ENCODE results near the gene TMUB2.

The TMUB2 gene

DNA sequence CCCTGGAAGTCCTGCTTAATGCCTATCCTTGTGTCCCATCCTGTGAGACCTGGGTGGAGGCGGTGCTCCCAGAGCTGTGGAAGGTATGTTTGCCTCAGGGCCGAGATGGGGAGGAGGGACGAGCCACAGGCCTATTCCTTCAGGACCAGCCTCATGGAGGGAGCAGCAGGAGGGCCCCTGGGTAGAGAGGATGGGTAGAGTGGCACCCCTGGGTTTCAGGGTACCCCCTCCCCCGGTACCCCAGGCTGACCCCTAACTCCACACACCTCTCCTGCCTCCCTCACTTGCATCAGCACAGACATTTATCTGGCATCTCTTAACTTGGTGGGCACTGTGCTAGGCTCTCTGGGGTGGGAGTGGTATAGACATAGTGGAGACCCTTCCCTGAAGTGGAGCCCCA lies 9.1 kb upstream of the TMUB2 start:
- Histone ChIP-seq H3K36me3 (ENCODE audit: insufficient read depth, low read length) (peaks cover 48% of the 10 kb centered on the region), H3K4me1 (ENCODE audit: insufficient read depth, low read length, severe bottlenecking) (no peaks in the 10 kb centered on the region), H3F3A (ENCODE audit: insufficient read depth, low read length) (no peaks in the 10 kb centered on the region), H4K20me1 (ENCODE audit: insufficient read depth, low read length) (no peaks in the 10 kb centered on the region), H3K4me2 (ENCODE audit: low read length) (no peak overlapping the region), H3K79me2 (ENCODE audit: insufficient read depth, low read length) (no peaks in the 10 kb centered on the region; the same call in 1 of the 2 replicates), H3K9me2 (ENCODE audit: low read depth, low read length) (no peaks in the 10 kb centered on the region), H3K4me3 (ENCODE audit: low read depth, low read length, poor library complexity, severe bottlenecking) (no peak overlapping the region), H2AFZ (ENCODE audit: low read length) (no peak overlapping the region), H3K27ac (ENCODE audit: low read depth, low read length, poor library complexity, severe bottlenecking) (no peak overlapping the region), H3K9me3 (ENCODE audit: low read length) (no peaks in the 10 kb centered on the region), H3K9ac (ENCODE audit: low read length) (no peak overlapping the region), H3K27me3 (ENCODE audit: insufficient read depth, low read length) (no peaks in the 10 kb centered on the region)
- TF ChIP-seq EZH2 (IDR thresholded peaks at IDR 0.05; ENCODE audit: borderline replicate concordance, low read length), result no peak
- TF ChIP-seq, protein P1, sequence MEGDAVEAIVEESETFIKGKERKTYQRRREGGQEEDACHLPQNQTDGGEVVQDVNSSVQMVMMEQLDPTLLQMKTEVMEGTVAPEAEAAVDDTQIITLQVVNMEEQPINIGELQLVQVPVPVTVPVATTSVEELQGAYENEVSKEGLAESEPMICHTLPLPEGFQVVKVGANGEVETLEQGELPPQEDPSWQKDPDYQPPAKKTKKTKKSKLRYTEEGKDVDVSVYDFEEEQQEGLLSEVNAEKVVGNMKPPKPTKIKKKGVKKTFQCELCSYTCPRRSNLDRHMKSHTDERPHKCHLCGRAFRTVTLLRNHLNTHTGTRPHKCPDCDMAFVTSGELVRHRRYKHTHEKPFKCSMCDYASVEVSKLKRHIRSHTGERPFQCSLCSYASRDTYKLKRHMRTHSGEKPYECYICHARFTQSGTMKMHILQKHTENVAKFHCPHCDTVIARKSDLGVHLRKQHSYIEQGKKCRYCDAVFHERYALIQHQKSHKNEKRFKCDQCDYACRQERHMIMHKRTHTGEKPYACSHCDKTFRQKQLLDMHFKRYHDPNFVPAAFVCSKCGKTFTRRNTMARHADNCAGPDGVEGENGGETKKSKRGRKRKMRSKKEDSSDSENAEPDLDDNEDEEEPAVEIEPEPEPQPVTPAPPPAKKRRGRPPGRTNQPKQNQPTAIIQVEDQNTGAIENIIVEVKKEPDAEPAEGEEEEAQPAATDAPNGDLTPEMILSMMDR (IDR thresholded peaks at IDR 0.05; ENCODE audit: low read length), result no peak

DNA sequence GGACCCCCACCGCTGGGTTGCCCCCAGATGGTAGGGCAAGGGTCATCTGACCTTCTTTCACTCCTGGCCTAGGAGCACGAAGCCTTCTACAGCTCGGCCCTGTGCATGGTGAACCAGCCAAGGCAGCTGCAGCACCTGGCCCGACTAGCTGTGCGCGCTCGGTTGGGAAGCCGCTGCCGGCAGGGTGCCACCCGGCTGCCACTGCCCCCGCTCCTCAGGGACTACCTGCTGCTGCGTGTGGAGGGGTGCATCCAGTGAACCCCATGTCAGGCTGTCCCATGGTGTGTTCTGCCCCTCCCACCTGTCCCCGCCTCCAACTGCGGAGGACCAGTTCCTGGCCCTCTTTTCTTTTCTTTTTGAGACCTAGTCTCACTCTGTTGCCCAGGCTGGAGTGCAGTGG lies 8.6 kb upstream of the TMUB2 start:
- Histone ChIP-seq H4K20me1 (ENCODE audit: insufficient read depth, low read length) (no peaks in the 10 kb centered on the region), H3K9me2 (ENCODE audit: low read depth, low read length) (no peaks in the 10 kb centered on the region), H3F3A (ENCODE audit: insufficient read depth, low read length) (no peaks in the 10 kb centered on the region), H3K27me3 (ENCODE audit: insufficient read depth, low read length) (no peaks in the 10 kb centered on the region), H3K4me3 (ENCODE audit: low read depth, low read length, poor library complexity, severe bottlenecking) (no peak overlapping the region), H3K79me2 (ENCODE audit: insufficient read depth, low read length) (no peaks in the 10 kb centered on the region; the same call in 1 of the 2 replicates), H3K36me3 (ENCODE audit: insufficient read depth, low read length) (peaks cover 53% of the 10 kb centered on the region), H3K9me3 (ENCODE audit: low read length) (no peaks in the 10 kb centered on the region), H3K27ac (ENCODE audit: low read depth, low read length, poor library complexity, severe bottlenecking) (no peak overlapping the region), H3K4me1 (ENCODE audit: insufficient read depth, low read length, severe bottlenecking) (no peaks in the 10 kb centered on the region), H3K4me2 (ENCODE audit: low read length) (no peak overlapping the region), H3K9ac (ENCODE audit: low read length) (no peak overlapping the region), H2AFZ (ENCODE audit: low read length) (no peak overlapping the region)
- no peak for TF ChIP-seq EZH2 (IDR thresholded peaks at IDR 0.05; ENCODE audit: borderline replicate concordance, low read length)
- TF ChIP-seq, protein P1 (IDR thresholded peaks at IDR 0.05; ENCODE audit: low read length), result no peak

DNA sequence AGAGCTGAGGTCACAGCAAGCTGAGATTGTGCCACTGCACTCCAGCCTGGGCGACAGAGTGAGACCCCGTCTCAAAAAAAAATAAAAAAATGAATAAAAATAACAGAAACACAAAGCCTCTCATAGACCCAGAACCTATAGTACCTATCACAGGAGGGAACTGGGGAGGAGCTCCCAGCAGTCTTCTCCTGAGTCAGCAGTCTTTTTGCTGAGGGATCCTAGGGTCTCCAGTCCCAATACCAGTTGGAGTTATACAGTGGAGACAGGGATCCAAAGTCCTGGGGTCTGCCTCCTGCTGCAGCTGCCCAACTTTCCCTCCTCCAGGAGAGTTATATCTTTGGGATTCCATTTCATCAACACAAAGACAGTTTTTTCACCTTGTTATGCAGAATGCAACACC lies 3.7 kb upstream of the TMUB2 start:
- Histone ChIP-seq H3K27ac (ENCODE audit: low read depth, low read length, poor library complexity, severe bottlenecking) (no peak overlapping the region), H3K79me2 (ENCODE audit: insufficient read depth, low read length) (peaks cover 24% of the 10 kb centered on the region), H2AFZ (ENCODE audit: low read length) (no peak overlapping the region), H3K9me2 (ENCODE audit: low read depth, low read length) (no peaks in the 10 kb centered on the region), H3F3A (ENCODE audit: insufficient read depth, low read length) (no peaks in the 10 kb centered on the region), H4K20me1 (ENCODE audit: insufficient read depth, low read length) (no peaks in the 10 kb centered on the region), H3K9me3 (ENCODE audit: low read length) (no peaks in the 10 kb centered on the region), H3K4me1 (ENCODE audit: insufficient read depth, low read length, severe bottlenecking) (peaks cover 26% of the 10 kb centered on the region), H3K27me3 (ENCODE audit: insufficient read depth, low read length) (no peaks in the 10 kb centered on the region), H3K36me3 (ENCODE audit: insufficient read depth, low read length) (peaks cover 39% of the 10 kb centered on the region), H3K9ac (ENCODE audit: low read length) (no peak overlapping the region), H3K4me3 (ENCODE audit: low read depth, low read length, poor library complexity, severe bottlenecking) (no peak overlapping the region), H3K4me2 (ENCODE audit: low read length) (no peak overlapping the region)
- TF ChIP-seq, protein P1 (IDR thresholded peaks at IDR 0.05; ENCODE audit: low read length), result no peak
- no peak for TF ChIP-seq EZH2 (IDR thresholded peaks at IDR 0.05; ENCODE audit: borderline replicate concordance, low read length)

Measured in OCI-LY1 (cell line).